SK-N-SH treated with all-trans-retinoic acid at 6 μM for 48 hours (cell line): ENCODE measurements around the gene TRIB2.

Experiments
- ATAC-seq: fragments of 200-7000 bp; cut with Tn5 transposase; 3 replicates; pipeline ENCODE4 v1.9.1; 2020; ENCODE audit warnings: mild to moderate bottlenecking, moderate library complexity
- ARNTL ChIP-seq: fragments of 450-650 bp; formaldehyde crosslinking; IDR thresholded peaks from 2 replicates; pipeline ENCODE4 v1.5.0; 2020; ENCODE audit warnings: low read depth, mild to moderate bottlenecking, moderate library complexity, borderline replicate concordance
- BACH2 ChIP-seq: fragments of 250-450 bp; sonication (Bioruptor Pico); IDR thresholded peaks from 2 replicates; pipeline ENCODE4 v1.9.0; 2021; ENCODE audit warnings: mild to moderate bottlenecking, borderline replicate concordance
- CREB5 ChIP-seq: fragments of 250-450 bp; sonication (Bioruptor Pico); IDR thresholded peaks from 2 replicates; pipeline ENCODE4 v1.5.1; 2020; ENCODE audit warnings: low read depth, mild to moderate bottlenecking, moderate library complexity
- CSDC2 ChIP-seq: fragments of 250-450 bp; sonication (Bioruptor Pico); IDR thresholded peaks from 2 replicates; pipeline ENCODE4 v1.5.0; 2020; ENCODE audit warnings: mild to moderate bottlenecking, moderate library complexity
- CSRNP3 ChIP-seq: fragments of 250-450 bp; sonication (Bioruptor Pico); IDR thresholded peaks from 2 replicates; pipeline ENCODE4 v1.5.1; 2021; ENCODE audit warnings: mild to moderate bottlenecking, moderate library complexity
- ESRRG ChIP-seq: fragments of 250-450 bp; sonication (Bioruptor Pico); IDR thresholded peaks from 2 replicates; pipeline ENCODE4 v1.6.1; 2021; ENCODE audit warnings: mild to moderate bottlenecking
- GLIS3 ChIP-seq: fragments of 250-450 bp; sonication (Bioruptor Pico); IDR thresholded peaks from 2 replicates; pipeline ENCODE4 v1.5.0; 2020; ENCODE audit warnings: mild to moderate bottlenecking, moderate library complexity
- ISL1 ChIP-seq: fragments of 250-450 bp; sonication (Bioruptor Pico); IDR thresholded peaks from 2 replicates; pipeline ENCODE4 v2.1.2; 2022; ENCODE audit warnings: mild to moderate bottlenecking, moderate library complexity
- OSR1 ChIP-seq: fragments of 250-450 bp; sonication (Bioruptor Pico); IDR thresholded peaks from 2 replicates; pipeline ENCODE4 v1.8.0; 2022; ENCODE audit warnings: moderate library complexity, mild to moderate bottlenecking, inconsistent platforms
- PATZ1 ChIP-seq: fragments of 250-450 bp; sonication (Bioruptor Pico); IDR thresholded peaks from 2 replicates; pipeline ENCODE4 v1.8.0; 2020; ENCODE audit warnings: mild to moderate bottlenecking, moderate library complexity, borderline replicate concordance
- POU6F1 ChIP-seq: fragments of 250-450 bp; sonication (Bioruptor Pico); IDR thresholded peaks from 2 replicates; pipeline ENCODE4 v1.8.0; 2021; ENCODE audit warnings: low read depth, mild to moderate bottlenecking, moderate library complexity, borderline replicate concordance
- PPARA ChIP-seq: fragments of 250-450 bp; sonication (Bioruptor Pico); IDR thresholded peaks from 2 replicates; pipeline ENCODE4 v1.5.0; 2020; ENCODE audit warnings: mild to moderate bottlenecking, borderline replicate concordance
- RARB ChIP-seq: fragments of 250-450 bp; sonication (Bioruptor Pico); IDR thresholded peaks from 2 replicates; pipeline ENCODE4 v1.8.0; 2021; ENCODE audit warnings: mild to moderate bottlenecking, moderate library complexity
- SNAI2 ChIP-seq: fragments of 250-450 bp; sonication (Bioruptor Pico); IDR thresholded peaks from 2 replicates; pipeline ENCODE4 v1.5.0; 2020; ENCODE audit warnings: mild to moderate bottlenecking, moderate library complexity
- TCF4 ChIP-seq: fragments of 250-450 bp; sonication (Bioruptor Pico); IDR thresholded peaks from 2 replicates; pipeline ENCODE4 v1.8.0; 2021; ENCODE audit warnings: mild to moderate bottlenecking, moderate library complexity, borderline replicate concordance
- TOX ChIP-seq: fragments of 250-450 bp; sonication (Bioruptor Pico); IDR thresholded peaks from 2 replicates; pipeline ENCODE4 v1.8.0; 2021; ENCODE audit warnings: mild to moderate bottlenecking, moderate library complexity, borderline replicate concordance
- ZC3H10 ChIP-seq: fragments of 250-450 bp; sonication (Bioruptor Pico); IDR thresholded peaks from 2 replicates; pipeline ENCODE4 v1.5.1; 2021; ENCODE audit warnings: mild to moderate bottlenecking, moderate library complexity
- ZFP3 ChIP-seq: fragments of 250-450 bp; sonication (Bioruptor Pico); IDR thresholded peaks from 2 replicates; pipeline ENCODE4 v1.5.0; 2020; ENCODE audit warnings: mild to moderate bottlenecking, moderate library complexity
- ZFP30 ChIP-seq: fragments of 450-650 bp; formaldehyde crosslinking; IDR thresholded peaks from 2 replicates; pipeline ENCODE4 v1.5.0; 2022; ENCODE audit warnings: mild to moderate bottlenecking, moderate library complexity
- ZNF70 ChIP-seq: fragments of 450-650 bp; formaldehyde crosslinking; IDR thresholded peaks from 2 replicates; pipeline ENCODE4 v1.5.0; 2020; ENCODE audit warnings: mild to moderate bottlenecking, moderate library complexity
- ZNF8 ChIP-seq: fragments of 450-650 bp; formaldehyde crosslinking; IDR thresholded peaks from 2 replicates; pipeline ENCODE4 v1.5.0; 2020; ENCODE audit warnings: mild to moderate bottlenecking, moderate library complexity

TRIB2 gene

GRCh38 chr2:12733846-12734245 lies 17.1 kb downstream of the TRIB2 start:
- ATAC-seq: no peak
- no peak for TF ChIP-seq TCF4 (CRISPR knock-in tag)
- TF ChIP-seq RARB: no peak
- TF ChIP-seq ZFP3 (CRISPR knock-in tag): no peak
- no peak for TF ChIP-seq CREB5

GRCh38 chr2:12734914-12735654 lies 18.3 kb downstream of the TRIB2 start:
- no peak for TF ChIP-seq ZFP30 (CRISPR knock-in tag)
- TF ChIP-seq BACH2 (CRISPR knock-in tag): no peak
- TF ChIP-seq CSRNP3 (CRISPR knock-in tag): no peak
- TF ChIP-seq CSDC2 (CRISPR knock-in tag): no peak
- TF ChIP-seq RARB: no peak
- no peak for TF ChIP-seq ZNF70 (CRISPR knock-in tag)
- no peak for TF ChIP-seq POU6F1 (CRISPR knock-in tag)
- no peak for TF ChIP-seq ZNF8 (CRISPR knock-in tag)
- no peak for TF ChIP-seq ZC3H10 (CRISPR knock-in tag)
- no peak for TF ChIP-seq GLIS3 (CRISPR knock-in tag)
- no peak for TF ChIP-seq PPARA (CRISPR knock-in tag)
- TF ChIP-seq PATZ1 (CRISPR knock-in tag): no peak
- no peak for TF ChIP-seq TOX (CRISPR knock-in tag)

GRCh38 chr2:12737297-12737696 lies 20.6 kb downstream of the TRIB2 start:
- ATAC-seq: no peak
- TF ChIP-seq ZFP30 (CRISPR knock-in tag) (no peak), ISL1 (CRISPR knock-in tag) (no peak), ESRRG (CRISPR knock-in tag) (no peak), ZFP3 (CRISPR knock-in tag) (no peak), ARNTL (no peak), ZNF70 (CRISPR knock-in tag) (no peak), OSR1 (CRISPR knock-in tag) (no peak), POU6F1 (CRISPR knock-in tag) (no peak), SNAI2 (no peak), ZC3H10 (CRISPR knock-in tag) (no peak), PATZ1 (CRISPR knock-in tag) (no peak), CSRNP3 (CRISPR knock-in tag) (no peak), ZNF8 (CRISPR knock-in tag) (no peak), TCF4 (CRISPR knock-in tag) (no peak)
- TF ChIP-seq, all 23 proteins: peak for 0

More at GRCh38 chr2:12734914-12735654, 18.3 kb downstream of the TRIB2 start:
- ATAC-seq: no peak
